Measurements from ENCODE around the gene ZNF664. TPM values are rescaled to one million over a fixed set of nuclear protein-coding genes. Genes with fewer than 3 reads are reported as not detected.
A peak's percentile ranks its signal among the peaks of the same experiment; 100 is the strongest.

The ZNF664 gene
- total RNA-seq, 1 experiment from 2014 or later = 124 TPM

DNA sequence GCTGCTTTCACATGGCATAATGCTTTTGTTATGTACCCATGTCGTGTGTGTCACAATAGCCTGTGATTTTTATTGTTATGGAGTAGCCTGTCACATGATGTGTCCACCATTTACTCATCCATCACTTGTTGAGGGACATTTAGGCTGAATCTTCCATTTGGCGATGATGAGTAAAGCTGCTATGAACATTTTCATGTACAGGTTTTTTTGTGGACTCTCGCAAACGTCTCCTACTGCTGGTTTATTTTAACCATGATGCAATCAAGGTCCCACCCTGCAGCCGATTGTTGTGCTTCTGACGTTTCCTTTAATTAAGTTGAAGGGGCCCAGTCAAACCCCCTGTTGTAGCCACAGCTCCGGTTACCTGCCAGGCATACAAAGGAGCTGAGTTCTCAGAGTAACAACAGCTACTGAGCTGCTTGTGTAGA is 63.2 kb downstream of the ZNF664 start:
- no peaks in the 10 kb centered on the region for H3K9me2 ChIP-seq (ENCODE audit: insufficient read depth)
- H2AFZ ChIP-seq (ENCODE audit: low read depth, low read length, poor library complexity, severe bottlenecking) = peak overlapping the region; percentile 91
- TF ChIP-seq, protein P1, sequence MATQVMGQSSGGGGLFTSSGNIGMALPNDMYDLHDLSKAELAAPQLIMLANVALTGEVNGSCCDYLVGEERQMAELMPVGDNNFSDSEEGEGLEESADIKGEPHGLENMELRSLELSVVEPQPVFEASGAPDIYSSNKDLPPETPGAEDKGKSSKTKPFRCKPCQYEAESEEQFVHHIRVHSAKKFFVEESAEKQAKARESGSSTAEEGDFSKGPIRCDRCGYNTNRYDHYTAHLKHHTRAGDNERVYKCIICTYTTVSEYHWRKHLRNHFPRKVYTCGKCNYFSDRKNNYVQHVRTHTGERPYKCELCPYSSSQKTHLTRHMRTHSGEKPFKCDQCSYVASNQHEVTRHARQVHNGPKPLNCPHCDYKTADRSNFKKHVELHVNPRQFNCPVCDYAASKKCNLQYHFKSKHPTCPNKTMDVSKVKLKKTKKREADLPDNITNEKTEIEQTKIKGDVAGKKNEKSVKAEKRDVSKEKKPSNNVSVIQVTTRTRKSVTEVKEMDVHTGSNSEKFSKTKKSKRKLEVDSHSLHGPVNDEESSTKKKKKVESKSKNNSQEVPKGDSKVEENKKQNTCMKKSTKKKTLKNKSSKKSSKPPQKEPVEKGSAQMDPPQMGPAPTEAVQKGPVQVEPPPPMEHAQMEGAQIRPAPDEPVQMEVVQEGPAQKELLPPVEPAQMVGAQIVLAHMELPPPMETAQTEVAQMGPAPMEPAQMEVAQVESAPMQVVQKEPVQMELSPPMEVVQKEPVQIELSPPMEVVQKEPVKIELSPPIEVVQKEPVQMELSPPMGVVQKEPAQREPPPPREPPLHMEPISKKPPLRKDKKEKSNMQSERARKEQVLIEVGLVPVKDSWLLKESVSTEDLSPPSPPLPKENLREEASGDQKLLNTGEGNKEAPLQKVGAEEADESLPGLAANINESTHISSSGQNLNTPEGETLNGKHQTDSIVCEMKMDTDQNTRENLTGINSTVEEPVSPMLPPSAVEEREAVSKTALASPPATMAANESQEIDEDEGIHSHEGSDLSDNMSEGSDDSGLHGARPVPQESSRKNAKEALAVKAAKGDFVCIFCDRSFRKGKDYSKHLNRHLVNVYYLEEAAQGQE (IDR thresholded peaks at IDR 0.05; ENCODE audit: low read depth) = no peak
- TF ChIP-seq, protein P2, sequence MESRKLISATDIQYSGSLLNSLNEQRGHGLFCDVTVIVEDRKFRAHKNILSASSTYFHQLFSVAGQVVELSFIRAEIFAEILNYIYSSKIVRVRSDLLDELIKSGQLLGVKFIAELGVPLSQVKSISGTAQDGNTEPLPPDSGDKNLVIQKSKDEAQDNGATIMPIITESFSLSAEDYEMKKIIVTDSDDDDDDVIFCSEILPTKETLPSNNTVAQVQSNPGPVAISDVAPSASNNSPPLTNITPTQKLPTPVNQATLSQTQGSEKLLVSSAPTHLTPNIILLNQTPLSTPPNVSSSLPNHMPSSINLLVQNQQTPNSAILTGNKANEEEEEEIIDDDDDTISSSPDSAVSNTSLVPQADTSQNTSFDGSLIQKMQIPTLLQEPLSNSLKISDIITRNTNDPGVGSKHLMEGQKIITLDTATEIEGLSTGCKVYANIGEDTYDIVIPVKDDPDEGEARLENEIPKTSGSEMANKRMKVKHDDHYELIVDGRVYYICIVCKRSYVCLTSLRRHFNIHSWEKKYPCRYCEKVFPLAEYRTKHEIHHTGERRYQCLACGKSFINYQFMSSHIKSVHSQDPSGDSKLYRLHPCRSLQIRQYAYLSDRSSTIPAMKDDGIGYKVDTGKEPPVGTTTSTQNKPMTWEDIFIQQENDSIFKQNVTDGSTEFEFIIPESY (IDR thresholded peaks at IDR 0.05; ENCODE audit: extremely low read depth, insufficient replicate concordance, low read length) = no peak
- TF ChIP-seq EZH2 (IDR thresholded peaks at IDR 0.05) (no peak), POLR2A (IDR thresholded peaks at IDR 0.05; ENCODE audit: borderline replicate concordance, extremely low read depth, insufficient read depth, insufficient read length) (no peak), SRF (IDR thresholded peaks at IDR 0.05; ENCODE audit: low read depth) (no peak), ZNF274 (IDR thresholded peaks at IDR 0.05; ENCODE audit: low read depth, low read length) (no peak), CBX3 (IDR thresholded peaks at IDR 0.05; ENCODE audit: low read depth) (no peak), JUND (IDR thresholded peaks at IDR 0.05) (no peak), FOSL1 (IDR thresholded peaks at IDR 0.05; ENCODE audit: low read depth) (no peak), RAD21 (IDR thresholded peaks at IDR 0.05; ENCODE audit: low read depth) (no peak), EGR1 (IDR thresholded peaks at IDR 0.05; ENCODE audit: low read depth) (no peak), TCF7L2 (IDR thresholded peaks at IDR 0.05; ENCODE audit: borderline replicate concordance, extremely low read depth, insufficient read depth, insufficient read length) (no peak), SIN3A (IDR thresholded peaks at IDR 0.05; ENCODE audit: low read depth) (no peak), CEBPB (IDR thresholded peaks at IDR 0.05; ENCODE audit: low read depth) (no peak)
- TF ChIP-seq, protein P3, sequence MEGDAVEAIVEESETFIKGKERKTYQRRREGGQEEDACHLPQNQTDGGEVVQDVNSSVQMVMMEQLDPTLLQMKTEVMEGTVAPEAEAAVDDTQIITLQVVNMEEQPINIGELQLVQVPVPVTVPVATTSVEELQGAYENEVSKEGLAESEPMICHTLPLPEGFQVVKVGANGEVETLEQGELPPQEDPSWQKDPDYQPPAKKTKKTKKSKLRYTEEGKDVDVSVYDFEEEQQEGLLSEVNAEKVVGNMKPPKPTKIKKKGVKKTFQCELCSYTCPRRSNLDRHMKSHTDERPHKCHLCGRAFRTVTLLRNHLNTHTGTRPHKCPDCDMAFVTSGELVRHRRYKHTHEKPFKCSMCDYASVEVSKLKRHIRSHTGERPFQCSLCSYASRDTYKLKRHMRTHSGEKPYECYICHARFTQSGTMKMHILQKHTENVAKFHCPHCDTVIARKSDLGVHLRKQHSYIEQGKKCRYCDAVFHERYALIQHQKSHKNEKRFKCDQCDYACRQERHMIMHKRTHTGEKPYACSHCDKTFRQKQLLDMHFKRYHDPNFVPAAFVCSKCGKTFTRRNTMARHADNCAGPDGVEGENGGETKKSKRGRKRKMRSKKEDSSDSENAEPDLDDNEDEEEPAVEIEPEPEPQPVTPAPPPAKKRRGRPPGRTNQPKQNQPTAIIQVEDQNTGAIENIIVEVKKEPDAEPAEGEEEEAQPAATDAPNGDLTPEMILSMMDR (IDR thresholded peaks at IDR 0.05 in 2 of 3, conservative IDR thresholded peaks at IDR 0.05 in 1 of 3; ENCODE audit: borderline replicate concordance in 1 of 3, insufficient read depth in 1 of 3, low read depth in 2 of 3, low read length in 2 of 3) = no peak
- TF ChIP-seq, protein P4, sequence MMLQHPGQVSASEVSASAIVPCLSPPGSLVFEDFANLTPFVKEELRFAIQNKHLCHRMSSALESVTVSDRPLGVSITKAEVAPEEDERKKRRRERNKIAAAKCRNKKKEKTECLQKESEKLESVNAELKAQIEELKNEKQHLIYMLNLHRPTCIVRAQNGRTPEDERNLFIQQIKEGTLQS (IDR thresholded peaks at IDR 0.05) = no peak
- ATAC-seq (peak; percentile 39), DNase-seq (ENCODE audit: low read depth, low spot score) (no peak)
- H3K4me3 ChIP-seq (replicated peaks in 1 of 2; ENCODE audit: low read depth in 1 of 2, low read length in 2 of 2) = no peak overlapping the region
- intact Hi-C loops (cut with micrococcal nuclease) = loop anchor here (1.0 to 10.0 kb wide), 5 partner anchors 285 to 861 kb away; no protein-coding TSS in a partner anchor
- no peaks in the 10 kb centered on the region for H3K9me3 ChIP-seq (ENCODE audit: control insufficient read depth in 1 of 2, insufficient read depth in 1 of 2, low read depth in 1 of 2, low read length in 2 of 2)
- H3K4me2 ChIP-seq (ENCODE audit: low read length) = no peak overlapping the region
- H3K27ac ChIP-seq (ENCODE audit: low read depth, low read length) = no peak overlapping the region
- no peaks in the 10 kb centered on the region for H3K36me3 ChIP-seq (ENCODE audit: control insufficient read depth in 1 of 2, insufficient read depth in 2 of 2, low read length in 2 of 2)
- BruUV-seq (replicated peaks) = no TSS peak
- ChIA-PET RAD21 (ENCODE audit: low non-redundant PET in 1 of 2, low total read pairs in 2 of 2, uncharacterized antibody in 2 of 2, unreplicated experiment in 2 of 2) (interaction anchor here in 1 of 2 experiments (1.5 kb wide), 1 partner anchor 735 kb away, joined by 3 read pairs; no protein-coding TSS in a partner anchor), CTCF (interaction anchor here (0.6 to 1.7 kb wide), 6 partner anchors 286 to 736 kb away, joined by 3 to 10 read pairs (median 4); no protein-coding TSS in a partner anchor), POLR2A (no interaction called here)
- H4K20me1 ChIP-seq (ENCODE audit: insufficient read depth) = no peaks in the 10 kb centered on the region
- no peaks in the 10 kb centered on the region for H3K79me2 ChIP-seq (ENCODE audit: insufficient read depth, low read length)
- no peak overlapping the region for H3K9ac ChIP-seq (ENCODE audit: low read length)
- no peaks in the 10 kb centered on the region for H3K4me1 ChIP-seq (ENCODE audit: control insufficient read depth in 1 of 2, insufficient read depth in 2 of 2, low read length in 2 of 2)
- no peaks in the 10 kb centered on the region for H3K27me3 ChIP-seq (ENCODE audit: insufficient read depth, low read length)

Data from HCT116 (cell line).